HG02840 (cell line): ENCODE data around the gene MRPS23.

Experiments
- ATAC-seq: cut with Tn5 transposase; IDR thresholded peaks from one replicate; pipeline ENCODE4 v1.9.1; 2021; ENCODE audit warnings: mild to moderate bottlenecking, moderate library complexity, moderate number of reproducible peaks; ENCODE audit not compliant: unreplicated experiment, low FRiP score

Gene MRPS23

GRCh38 chr17:57849874-57850754 is at the start of gene MRPS23:
TSS of gene MRPS23 (minus strand) at chr17:57850044. CDS start at chr17:57850010, 34 bp downstream.
- ATAC-seq: peak; percentile 96

GRCh38 chr17:57899391-57899790 is 49.5 kb upstream of the MRPS23 start:
- ATAC-seq: no peak

GRCh38 chr17:57898487-57899311 is 48.9 kb upstream of the MRPS23 start:
- no peak for ATAC-seq

GRCh38 chr17:57895382-57896060 is 45.7 kb upstream of the MRPS23 start:
- ATAC-seq: no peak

- no peak for ATAC-seq
Measured at GRCh38 chr17:57894848-57895247, 45.0 kb upstream of the MRPS23 start.

- no peak for ATAC-seq
Measured at GRCh38 chr17:57892820-57893595, 43.2 kb upstream of the MRPS23 start.

GRCh38 chr17:57892146-57892819 is 42.4 kb upstream of the MRPS23 start:
- no peak for ATAC-seq

- no peak for ATAC-seq
Measured at GRCh38 chr17:57890857-57891232, 41.0 kb upstream of the MRPS23 start.

- no peak for ATAC-seq
Measured at GRCh38 chr17:57889892-57890856, 40.3 kb upstream of the MRPS23 start.

- no peak for ATAC-seq
Measured at GRCh38 chr17:57889252-57889651, 39.4 kb upstream of the MRPS23 start.

- no peak for ATAC-seq
Measured at GRCh38 chr17:57888311-57889216, 38.7 kb upstream of the MRPS23 start.

- no peak for ATAC-seq
Measured at GRCh38 chr17:57887161-57887560, 37.3 kb upstream of the MRPS23 start.

GRCh38 chr17:57886020-57886419 is 36.2 kb upstream of the MRPS23 start:
- ATAC-seq: no peak

- no peak for ATAC-seq
Measured at GRCh38 chr17:57885148-57885915, 35.5 kb upstream of the MRPS23 start.

GRCh38 chr17:57881783-57882351 is 32.0 kb upstream of the MRPS23 start:
- no peak for ATAC-seq

- ATAC-seq: no peak
Measured at GRCh38 chr17:57881143-57881542, 31.3 kb upstream of the MRPS23 start.
